ENCODE results near the gene NEU4.

GRCh38 chr2:241770936-241771285 lies 38.1 kb upstream of the NEU4 start:
- TF ChIP-seq CTCF (IDR thresholded peaks at IDR 0.05) (no peak), POLR2A (IDR thresholded peaks at IDR 0.05) (no peak)

Data from thyroid gland (tissue), 4 donors.